Measurements from ENCODE around the gene PARN.

GRCh38 chr16:14609716-14610115, 20.3 kb downstream of the PARN start:
- TF ChIP-seq, protein P1, sequence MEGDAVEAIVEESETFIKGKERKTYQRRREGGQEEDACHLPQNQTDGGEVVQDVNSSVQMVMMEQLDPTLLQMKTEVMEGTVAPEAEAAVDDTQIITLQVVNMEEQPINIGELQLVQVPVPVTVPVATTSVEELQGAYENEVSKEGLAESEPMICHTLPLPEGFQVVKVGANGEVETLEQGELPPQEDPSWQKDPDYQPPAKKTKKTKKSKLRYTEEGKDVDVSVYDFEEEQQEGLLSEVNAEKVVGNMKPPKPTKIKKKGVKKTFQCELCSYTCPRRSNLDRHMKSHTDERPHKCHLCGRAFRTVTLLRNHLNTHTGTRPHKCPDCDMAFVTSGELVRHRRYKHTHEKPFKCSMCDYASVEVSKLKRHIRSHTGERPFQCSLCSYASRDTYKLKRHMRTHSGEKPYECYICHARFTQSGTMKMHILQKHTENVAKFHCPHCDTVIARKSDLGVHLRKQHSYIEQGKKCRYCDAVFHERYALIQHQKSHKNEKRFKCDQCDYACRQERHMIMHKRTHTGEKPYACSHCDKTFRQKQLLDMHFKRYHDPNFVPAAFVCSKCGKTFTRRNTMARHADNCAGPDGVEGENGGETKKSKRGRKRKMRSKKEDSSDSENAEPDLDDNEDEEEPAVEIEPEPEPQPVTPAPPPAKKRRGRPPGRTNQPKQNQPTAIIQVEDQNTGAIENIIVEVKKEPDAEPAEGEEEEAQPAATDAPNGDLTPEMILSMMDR (IDR thresholded peaks at IDR 0.05), result no peak
- TF ChIP-seq POLR2A (IDR thresholded peaks at IDR 0.05), result no peak

Measured in thyroid gland (tissue), 4 donors.